HG03064 (cell line): ENCODE results near the gene SLC44A5.

ENCODE experiments used
- ATAC-seq: cut with Tn5 transposase; IDR thresholded peaks from one replicate; pipeline ENCODE4 v1.9.1; 2021; ENCODE audit warnings: low read depth; ENCODE audit not compliant: unreplicated experiment

Gene SLC44A5

DNA sequence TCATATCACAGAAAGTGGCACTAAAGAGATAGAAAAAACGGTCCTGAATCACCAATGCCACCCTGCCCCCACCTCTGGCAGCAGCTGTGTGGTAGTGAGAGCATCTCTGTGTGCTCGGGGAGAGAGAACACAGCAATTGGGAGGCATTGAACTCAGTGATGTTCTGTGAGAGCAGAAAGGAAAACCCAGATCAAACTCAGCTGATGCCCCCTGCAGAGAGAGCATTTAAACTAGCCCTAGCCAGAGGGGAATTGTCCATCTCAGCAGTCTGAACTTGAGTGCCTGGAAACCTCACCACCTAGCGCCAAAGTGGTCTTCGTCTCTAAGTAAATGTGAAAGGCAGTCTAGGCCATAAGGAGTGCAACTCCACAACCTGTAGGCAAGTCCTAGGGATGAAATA, 21.3 kb downstream of the SLC44A5 start:
- ATAC-seq = no peak

DNA sequence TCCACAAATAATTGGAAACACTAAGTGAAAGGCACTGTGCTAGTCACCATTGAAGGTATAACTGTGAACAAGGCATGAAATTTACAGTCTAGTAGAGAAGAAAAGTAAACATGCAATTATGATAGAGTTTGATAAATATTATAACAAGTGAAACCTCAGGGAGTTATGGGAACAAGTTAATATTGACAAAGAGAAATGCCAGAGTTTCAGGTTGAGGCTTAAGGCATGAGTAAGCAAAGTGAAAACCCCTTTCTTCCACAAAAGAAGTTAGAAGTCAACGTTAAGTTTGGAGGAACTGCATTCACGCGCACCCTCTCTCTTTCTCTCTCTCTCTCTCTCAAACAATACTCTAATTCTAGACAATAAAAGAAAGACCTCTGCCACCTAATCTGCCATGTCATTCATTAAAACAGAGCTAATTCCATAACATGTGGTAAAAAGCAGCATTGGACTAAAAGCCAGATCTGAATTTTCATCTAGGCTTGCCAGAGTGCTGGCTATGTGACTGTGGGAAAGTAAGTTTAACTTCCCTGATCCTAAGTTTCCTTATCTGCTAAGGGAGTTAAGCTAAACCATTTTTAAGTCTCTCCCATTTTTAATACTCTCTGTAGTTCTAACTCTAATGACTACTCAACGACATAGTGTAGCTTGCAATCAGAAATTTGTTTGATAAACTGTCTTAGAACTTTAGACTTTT, 22.0 kb downstream of the SLC44A5 start:
- ATAC-seq = no peak

DNA sequence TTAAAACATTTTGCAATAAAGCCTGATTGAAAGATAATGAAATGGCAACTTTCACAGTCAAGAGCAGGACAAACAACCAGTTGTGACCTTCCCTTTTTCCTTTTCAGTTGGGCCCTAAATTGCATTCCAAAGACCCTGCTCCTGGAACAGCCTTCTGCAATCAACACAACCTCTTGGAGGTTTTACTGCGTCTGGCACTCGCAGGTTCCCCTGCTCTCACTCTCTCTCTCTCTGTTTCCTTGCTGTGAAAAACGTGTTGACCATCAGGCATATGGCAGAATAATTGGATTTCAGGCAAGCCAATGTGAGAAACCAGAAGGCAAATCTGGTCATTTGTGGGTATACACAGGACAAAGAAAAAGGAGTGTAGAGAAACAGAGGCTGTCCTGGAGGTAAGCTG, 23.2 kb downstream of the SLC44A5 start:
- ATAC-seq = no peak

- ATAC-seq = no peak
Measured at GRCh38 chr1:75583282-75583681, 27.6 kb downstream of the SLC44A5 start.

DNA sequence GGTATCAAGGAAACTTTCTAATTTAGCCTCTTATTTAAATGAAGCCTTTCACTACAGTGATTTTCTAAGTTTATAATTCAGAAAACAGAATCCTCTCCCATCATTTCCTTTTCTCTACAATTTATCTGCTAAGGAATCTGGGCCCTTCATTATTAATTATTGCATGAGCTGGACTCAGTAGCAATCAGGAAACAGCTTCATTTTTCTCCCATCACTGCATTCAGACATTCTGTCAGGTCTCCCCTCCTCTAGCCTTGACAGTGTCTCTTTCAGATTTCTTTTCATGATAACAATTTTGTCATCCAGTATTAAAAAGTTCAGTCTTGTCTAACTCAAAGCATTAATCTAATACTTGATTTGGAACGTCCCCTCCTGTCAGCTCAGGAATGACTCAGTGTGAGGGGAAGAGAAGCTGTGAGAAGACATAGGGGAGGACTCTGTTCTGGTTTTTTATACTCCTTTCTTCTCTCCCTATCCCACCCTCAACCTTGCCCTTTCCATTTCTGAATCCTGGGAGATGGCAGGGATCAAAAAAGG, 28.1 kb downstream of the SLC44A5 start:
- ATAC-seq = no peak

- no peak for ATAC-seq
Measured at GRCh38 chr1:75579046-75579445, 31.9 kb downstream of the SLC44A5 start.

DNA sequence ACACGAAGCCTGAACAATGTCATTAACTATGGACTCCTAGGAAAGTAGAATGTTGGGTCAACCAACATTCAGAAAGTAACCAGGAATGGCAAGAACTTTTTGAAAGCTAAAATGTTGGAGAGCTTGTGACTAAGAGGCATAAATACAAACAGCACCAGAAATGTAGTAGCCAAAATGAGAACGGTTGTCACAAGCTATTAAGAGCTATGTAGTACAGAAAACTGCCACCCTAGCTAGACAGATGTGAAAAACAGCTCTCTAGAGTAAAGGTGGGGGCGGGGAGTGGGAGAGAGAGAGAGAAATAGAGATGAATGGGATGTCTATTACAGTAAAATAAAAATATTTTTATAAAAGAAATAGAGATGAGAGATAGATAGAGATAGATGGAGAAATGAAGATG, 35.1 kb downstream of the SLC44A5 start:
- ATAC-seq = no peak

DNA sequence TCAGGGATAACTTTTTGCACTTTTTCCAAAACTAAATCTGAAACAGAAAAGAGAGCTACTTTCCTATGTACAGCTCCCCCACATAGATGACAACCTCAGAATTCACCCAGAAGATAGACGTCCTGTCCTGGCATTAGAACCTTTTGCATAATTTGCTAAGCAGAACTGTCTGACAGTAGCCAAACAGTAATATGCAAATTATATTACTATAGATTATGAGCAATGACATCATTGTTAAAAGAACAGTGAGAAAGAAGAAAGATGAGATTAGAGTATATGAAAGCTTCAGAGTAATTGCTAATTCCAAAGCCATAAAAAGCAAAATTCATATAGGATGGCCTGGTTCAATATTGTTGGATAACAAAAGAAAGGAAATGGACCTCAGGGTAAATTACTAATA, 43.7 kb downstream of the SLC44A5 start:
- no peak for ATAC-seq

- no peak for ATAC-seq
Measured at GRCh38 chr1:75559800-75560199, 51.1 kb downstream of the SLC44A5 start.

DNA sequence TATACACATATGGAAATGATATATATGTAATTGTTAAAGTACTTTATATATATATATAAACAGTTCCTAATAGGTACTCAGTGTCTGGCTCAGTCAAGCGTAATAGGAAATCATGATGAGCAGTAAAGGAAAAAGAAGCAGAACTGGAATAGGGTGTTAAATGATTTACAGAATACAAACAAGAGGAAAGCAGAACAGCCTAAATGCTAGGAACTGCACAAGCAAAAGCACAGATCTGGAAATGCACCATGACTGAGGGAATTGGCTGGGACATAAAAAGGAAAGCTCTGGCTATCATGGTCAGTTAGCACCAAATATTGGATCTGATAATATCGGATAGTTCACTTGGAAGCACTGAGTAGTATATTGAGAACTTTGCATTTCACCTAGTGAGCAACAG, 51.8 kb downstream of the SLC44A5 start:
- ATAC-seq = no peak

DNA sequence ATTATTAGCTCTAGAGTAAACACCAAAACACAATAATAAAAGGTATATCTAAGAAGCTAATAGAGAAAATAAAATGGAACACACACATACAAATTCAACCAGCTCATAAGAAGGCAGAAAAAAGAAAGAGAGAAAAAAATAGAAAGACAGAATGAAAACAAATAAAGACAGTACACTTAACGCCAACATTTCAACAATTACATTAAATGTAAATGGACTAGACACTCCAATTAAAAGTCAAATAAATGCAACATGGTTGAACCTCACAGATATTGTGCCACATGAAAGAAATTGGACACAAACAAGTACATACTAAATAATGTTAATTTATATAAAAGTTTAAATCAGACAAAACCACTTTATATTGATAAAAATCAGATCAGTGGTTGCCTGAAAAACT, 56.0 kb downstream of the SLC44A5 start:
- ATAC-seq = no peak

DNA sequence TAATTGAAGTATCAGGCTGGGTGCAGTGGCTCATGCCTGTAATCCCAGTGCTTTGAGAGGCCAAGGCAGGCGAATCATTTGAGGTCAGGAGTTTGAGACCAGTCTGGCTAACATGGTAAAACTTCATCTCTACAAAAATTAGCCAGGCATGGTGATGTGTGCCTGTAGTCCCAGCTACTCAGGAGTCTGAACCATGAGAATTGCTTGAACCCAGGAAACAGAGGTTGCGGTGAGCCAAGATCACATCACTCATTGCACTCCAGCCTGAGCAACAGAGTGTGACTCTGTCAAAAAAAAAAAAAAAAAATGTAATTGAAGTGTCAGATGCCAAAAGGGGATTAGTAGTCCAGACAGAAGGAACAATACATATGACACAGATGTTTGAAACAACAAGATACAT, 56.7 kb downstream of the SLC44A5 start:
- no peak for ATAC-seq

DNA sequence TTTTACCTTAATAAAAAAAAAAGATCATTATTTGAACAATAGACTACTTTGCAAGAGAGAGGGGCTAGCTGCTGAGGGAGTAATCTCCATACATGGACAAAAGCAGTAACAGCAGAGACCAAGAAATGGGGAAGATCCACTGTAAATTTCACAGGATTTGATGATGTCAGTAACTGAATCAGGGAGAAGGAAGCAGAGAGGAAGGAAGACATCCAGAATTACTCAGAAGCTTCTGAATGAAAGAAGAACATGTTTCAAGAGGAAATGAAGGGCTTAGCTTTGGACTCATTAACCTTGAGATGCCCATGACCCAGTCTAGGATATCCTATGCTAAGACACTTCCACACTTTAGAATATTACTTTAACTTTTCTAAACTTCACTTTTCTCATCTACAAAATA, 60.4 kb downstream of the SLC44A5 start:
- no peak for ATAC-seq

DNA sequence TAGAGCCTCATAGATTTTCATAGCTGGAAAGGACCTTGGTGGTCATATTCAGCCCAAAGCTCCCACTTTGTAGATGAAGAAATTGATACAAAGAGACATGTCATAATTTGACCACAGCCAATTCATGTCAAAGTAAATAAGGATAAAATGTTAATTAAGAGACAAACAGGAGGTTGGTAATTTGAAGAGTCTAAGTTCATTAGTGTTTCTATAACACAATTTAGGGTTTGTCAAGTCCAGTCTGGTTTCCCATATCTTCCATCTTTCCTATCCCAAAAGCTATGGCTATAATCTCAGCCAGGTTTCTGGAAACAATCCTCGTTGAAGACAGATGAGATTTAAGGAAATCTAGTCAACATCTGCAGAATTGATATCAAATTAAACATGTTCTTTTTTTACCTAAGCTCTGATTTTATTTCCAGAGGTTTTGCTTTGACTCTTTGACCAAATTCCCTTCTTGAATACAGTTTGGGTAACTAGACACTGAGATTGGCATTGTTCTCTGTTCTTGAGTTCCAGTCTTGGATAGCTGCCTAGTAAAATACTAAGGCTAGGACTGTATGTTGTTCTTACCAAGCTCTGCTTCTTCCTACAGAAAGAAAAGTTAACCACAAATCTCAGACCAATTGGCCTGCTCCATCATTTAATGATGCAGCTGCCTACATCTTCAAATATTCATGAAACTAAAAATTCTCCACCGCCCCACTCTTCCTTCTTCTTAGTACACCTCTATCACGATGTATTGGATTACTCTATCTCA, 62.0 kb downstream of the SLC44A5 start:
- no peak for ATAC-seq

- ATAC-seq = no peak
Measured at GRCh38 chr1:75543705-75544104, 67.2 kb downstream of the SLC44A5 start.

DNA sequence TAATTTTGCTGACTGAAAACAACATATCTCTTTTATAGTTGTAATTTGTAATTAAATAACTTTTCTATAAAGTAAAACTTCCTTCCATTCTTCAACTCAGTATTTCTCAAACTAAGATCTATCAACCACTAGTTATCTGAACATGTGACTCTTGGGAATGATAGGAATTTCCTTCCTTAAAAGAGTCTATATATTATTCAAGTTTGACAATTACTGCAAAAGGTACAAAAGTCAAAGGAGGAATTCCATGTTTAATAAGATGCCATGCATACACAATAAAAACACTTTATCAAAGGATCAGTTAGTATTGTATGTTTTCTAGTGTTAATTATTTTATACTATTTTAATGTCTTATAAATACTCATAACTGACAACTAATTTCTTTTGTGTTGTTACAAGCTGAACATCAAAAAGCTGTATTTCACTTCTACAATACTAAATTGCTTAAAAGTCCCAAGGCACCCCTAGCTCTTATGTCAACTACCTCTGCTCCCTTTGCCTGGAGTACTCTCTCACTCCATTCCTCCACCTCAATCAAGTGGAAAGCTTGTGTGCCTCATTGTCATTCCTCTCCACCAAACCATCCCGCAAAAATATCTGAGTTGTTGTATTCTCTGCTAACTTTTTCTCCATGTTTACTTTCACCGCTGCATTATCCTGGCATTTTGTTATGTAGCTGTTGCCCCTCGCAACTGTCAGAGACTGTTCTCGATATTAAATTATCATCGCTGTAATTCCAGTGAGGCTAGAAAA, 67.9 kb downstream of the SLC44A5 start:
- no peak for ATAC-seq

- ATAC-seq = no peak
Measured at GRCh38 chr1:75539230-75540116, 71.4 kb downstream of the SLC44A5 start.

- ATAC-seq = no peak
Measured at GRCh38 chr1:75533085-75533484, 77.8 kb downstream of the SLC44A5 start.

- no peak for ATAC-seq
Measured at GRCh38 chr1:75531570-75531969, 79.3 kb downstream of the SLC44A5 start.

DNA sequence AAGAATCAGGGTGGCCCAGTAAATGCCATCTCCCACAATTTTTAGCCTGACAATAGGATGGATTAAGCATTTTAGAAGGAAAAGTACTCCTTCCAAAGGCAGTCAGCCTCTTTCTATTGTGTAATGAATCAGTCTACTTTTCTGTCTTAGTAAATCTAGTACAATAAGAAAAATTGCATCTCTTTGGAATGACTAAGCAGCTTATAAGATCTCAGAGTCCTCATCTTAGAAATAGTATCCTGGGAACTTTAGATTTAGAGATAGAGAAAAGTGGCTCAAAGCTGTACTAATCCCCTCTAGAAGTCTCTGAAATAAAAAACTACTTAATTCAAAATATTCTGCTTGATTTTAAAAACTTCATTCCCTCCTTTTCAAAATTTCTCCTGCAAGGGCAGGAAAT, 81.4 kb downstream of the SLC44A5 start:
- ATAC-seq = no peak
